Effector memory CD4-positive, alpha-beta T cell (primary cell): Measurements from ENCODE around the gene CDH13.

Experiments
- DNase-seq, 3 donors: peaks; one replicate each; pipeline ENCODE4 v3.0.0-alpha.2; 2020
- H3K27ac ChIP-seq: 2 replicates; pipeline ENCODE4 v1.7.0; 2013; ENCODE audit warnings: mild to moderate bottlenecking, low read length, moderate library complexity; ENCODE audit not compliant: insufficient read depth, poor library complexity, severe bottlenecking
- H3K27me3 ChIP-seq: replicated peaks from 2 replicates; pipeline ENCODE4 v1.7.0; 2013; ENCODE audit warnings: mild to moderate bottlenecking, low read length; ENCODE audit not compliant: insufficient read depth, control insufficient read depth, poor library complexity, severe bottlenecking
- H3K36me3 ChIP-seq: 2 replicates; pipeline ENCODE4 v1.7.0; 2013; ENCODE audit warnings: mild to moderate bottlenecking, low read length, moderate library complexity; ENCODE audit not compliant: control insufficient read depth, insufficient read depth
- H3K4me1 ChIP-seq: 2 replicates; pipeline ENCODE4 v1.7.0; 2013; ENCODE audit warnings: low read length, mild to moderate bottlenecking; ENCODE audit not compliant: control insufficient read depth, insufficient read depth, poor library complexity, severe bottlenecking
- H3K4me3 ChIP-seq: 2 replicates; pipeline ENCODE4 v1.7.0; 2013; ENCODE audit warnings: low read length, low read depth, mild to moderate bottlenecking; ENCODE audit not compliant: insufficient read depth, poor library complexity, severe bottlenecking
- H3K9me3 ChIP-seq: 2 replicates; pipeline ENCODE4 v1.7.0; 2013; ENCODE audit warnings: mild to moderate bottlenecking, low read length, moderate library complexity; ENCODE audit not compliant: control insufficient read depth

The CDH13 gene

GRCh38 chr16:83058376-83058775 lies 431.6 kb downstream of the CDH13 start:
- H3K4me3 ChIP-seq: no peak overlapping the region
- no peaks in the 10 kb centered on the region for H3K9me3 ChIP-seq
- no peak for DNase-seq
- H3K27me3 ChIP-seq: no peaks in the 10 kb centered on the region
- H3K4me1 ChIP-seq: no peaks in the 10 kb centered on the region
- no peak overlapping the region for H3K27ac ChIP-seq
- H3K36me3 ChIP-seq: no peaks in the 10 kb centered on the region

GRCh38 chr16:83059237-83059636 lies 432.5 kb downstream of the CDH13 start:
- Histone ChIP-seq H3K4me3 (no peak overlapping the region), H3K27ac (no peak overlapping the region), H3K4me1 (no peaks in the 10 kb centered on the region), H3K9me3 (no peaks in the 10 kb centered on the region), H3K36me3 (no peaks in the 10 kb centered on the region), H3K27me3 (no peaks in the 10 kb centered on the region)
- DNase-seq: no peak

GRCh38 chr16:83066011-83066410 lies 439.2 kb downstream of the CDH13 start:
- Histone ChIP-seq H3K36me3 (no peaks in the 10 kb centered on the region), H3K9me3 (no peaks in the 10 kb centered on the region), H3K27ac (no peak overlapping the region), H3K4me3 (no peak overlapping the region), H3K27me3 (no peaks in the 10 kb centered on the region), H3K4me1 (no peaks in the 10 kb centered on the region)
- no peak for DNase-seq

- no peaks in the 10 kb centered on the region for H3K4me1 ChIP-seq
- DNase-seq: no peak
- no peak overlapping the region for H3K4me3 ChIP-seq
- no peaks in the 10 kb centered on the region for H3K9me3 ChIP-seq
- H3K27me3 ChIP-seq: no peaks in the 10 kb centered on the region
- H3K36me3 ChIP-seq: no peaks in the 10 kb centered on the region
- no peak overlapping the region for H3K27ac ChIP-seq
Observed at GRCh38 chr16:83066881-83067280, 440.1 kb downstream of the CDH13 start.

GRCh38 chr16:83068686-83069085 lies 441.9 kb downstream of the CDH13 start:
- DNase-seq: no peak
- Histone ChIP-seq H3K4me3 (no peak overlapping the region), H3K9me3 (no peaks in the 10 kb centered on the region), H3K27ac (no peak overlapping the region), H3K36me3 (no peaks in the 10 kb centered on the region), H3K4me1 (no peaks in the 10 kb centered on the region), H3K27me3 (no peaks in the 10 kb centered on the region)

- DNase-seq: no peak
- no peaks in the 10 kb centered on the region for H3K36me3 ChIP-seq
- no peak overlapping the region for H3K4me3 ChIP-seq
- no peak overlapping the region for H3K27ac ChIP-seq
- H3K4me1 ChIP-seq: no peaks in the 10 kb centered on the region
- H3K9me3 ChIP-seq: no peaks in the 10 kb centered on the region
- H3K27me3 ChIP-seq: no peaks in the 10 kb centered on the region
Observed at GRCh38 chr16:83070416-83071209, 443.8 kb downstream of the CDH13 start.

- no peaks in the 10 kb centered on the region for H3K36me3 ChIP-seq
- DNase-seq: no peak
- H3K9me3 ChIP-seq: no peaks in the 10 kb centered on the region
- H3K4me1 ChIP-seq: no peaks in the 10 kb centered on the region
- H3K27me3 ChIP-seq: no peaks in the 10 kb centered on the region
- no peak overlapping the region for H3K4me3 ChIP-seq
- no peak overlapping the region for H3K27ac ChIP-seq
Observed at GRCh38 chr16:83075956-83076355, 449.2 kb downstream of the CDH13 start.

GRCh38 chr16:83083361-83083760 lies 456.6 kb downstream of the CDH13 start:
- DNase-seq: no peak
- no peaks in the 10 kb centered on the region for H3K9me3 ChIP-seq

GRCh38 chr16:83085660-83086059 lies 458.9 kb downstream of the CDH13 start:
- no peaks in the 10 kb centered on the region for H3K27me3 ChIP-seq
- no peaks in the 10 kb centered on the region for H3K36me3 ChIP-seq
- no peak overlapping the region for H3K4me3 ChIP-seq
- no peak overlapping the region for H3K27ac ChIP-seq
- H3K9me3 ChIP-seq: no peaks in the 10 kb centered on the region
- DNase-seq: no peak
- H3K4me1 ChIP-seq: no peaks in the 10 kb centered on the region

More at GRCh38 chr16:83083361-83083760, 456.6 kb downstream of the CDH13 start:
- Histone ChIP-seq H3K36me3 (no peaks in the 10 kb centered on the region), H3K4me3 (no peak overlapping the region), H3K27me3 (no peaks in the 10 kb centered on the region), H3K4me1 (no peaks in the 10 kb centered on the region), H3K27ac (no peak overlapping the region)

GRCh38 chr16:83095941-83096692 lies 469.3 kb downstream of the CDH13 start:
- no peaks in the 10 kb centered on the region for H3K27me3 ChIP-seq
- H3K9me3 ChIP-seq: no peaks in the 10 kb centered on the region
- no peaks in the 10 kb centered on the region for H3K4me1 ChIP-seq
- H3K36me3 ChIP-seq: no peaks in the 10 kb centered on the region
- H3K27ac ChIP-seq: no peak overlapping the region
- no peak overlapping the region for H3K4me3 ChIP-seq
- DNase-seq: no peak
